ENCODE measurements around the gene PTH1R. TPM values are rescaled to one million over a fixed set of nuclear protein-coding genes. Genes with fewer than 3 reads are reported as not detected.

PTH1R gene
- polyA plus RNA-seq, 3 donors from 2014 or later: not detected

DNA sequence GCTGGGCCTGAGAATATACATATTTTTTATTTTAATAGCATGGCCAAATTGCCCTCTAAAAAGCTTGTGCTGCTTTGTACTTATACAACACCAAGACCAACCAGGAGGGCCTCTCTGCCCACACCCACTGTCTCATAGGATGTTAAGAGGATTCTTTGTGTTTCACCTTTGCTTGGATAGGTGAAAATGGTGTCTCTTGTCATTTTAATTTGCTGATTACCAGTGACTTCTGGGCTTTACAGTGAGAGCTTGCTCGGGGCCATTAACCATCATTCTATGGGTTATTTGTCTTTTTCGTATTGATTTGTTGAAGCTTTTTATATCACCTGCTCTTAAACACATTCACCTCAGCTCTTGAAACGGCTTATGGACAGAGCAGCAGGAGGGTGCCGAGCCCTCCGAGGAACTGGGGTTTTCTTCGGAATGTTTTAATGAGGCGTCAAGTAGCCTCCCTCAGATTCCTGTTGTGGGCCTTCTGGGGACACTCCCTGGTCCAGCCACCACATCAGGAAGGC lies 10.5 kb downstream of the PTH1R start:
- H3K9me3 Mint-ChIP-seq: no peaks in the 10 kb centered on the region
- peaks cover 12% of the 10 kb centered on the region in 2 donors for H3K4me1 Mint-ChIP-seq
- no peak overlapping the region for H3K27ac Mint-ChIP-seq
- H3K36me3 Mint-ChIP-seq: no peaks in the 10 kb centered on the region
- DNase-seq: no peak
- peaks cover 10 to 13% (median 13%) of the 10 kb centered on the region in 3 donors for H3K27me3 Mint-ChIP-seq (ENCODE audit: low read depth in 3 of 3)
- H3K4me3 Mint-ChIP-seq: no peak overlapping the region

DNA sequence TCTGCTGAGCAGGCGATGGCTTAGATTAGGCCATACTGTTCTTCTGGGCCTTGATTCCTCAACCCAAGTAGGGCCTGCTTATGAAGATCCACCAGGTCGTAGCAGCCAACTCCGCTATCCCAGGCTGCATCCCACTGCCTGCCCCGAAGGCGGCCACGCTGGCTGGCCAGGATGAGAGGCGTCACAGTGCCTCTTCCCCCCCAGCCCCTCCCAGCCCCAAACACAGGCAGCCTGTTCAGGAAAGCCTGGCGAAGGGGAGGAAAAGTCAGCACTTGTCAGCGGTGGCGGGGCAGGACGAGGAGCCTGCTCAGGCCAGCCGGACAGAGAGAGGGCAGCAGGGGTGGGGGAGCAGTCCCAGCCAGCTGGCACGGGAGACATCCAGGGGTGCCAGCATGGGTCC lies 11.2 kb downstream of the PTH1R start:
- H3K4me3 Mint-ChIP-seq: no peak overlapping the region
- H3K27ac Mint-ChIP-seq: no peak overlapping the region
- H3K36me3 Mint-ChIP-seq: no peaks in the 10 kb centered on the region
- H3K4me1 Mint-ChIP-seq: peaks cover 10 to 12% of the 10 kb centered on the region in 2 donors
- DNase-seq: no peak
- peaks cover 10 to 13% (median 13%) of the 10 kb centered on the region in 3 donors for H3K27me3 Mint-ChIP-seq (ENCODE audit: low read depth in 3 of 3)
- no peaks in the 10 kb centered on the region for H3K9me3 Mint-ChIP-seq

DNA sequence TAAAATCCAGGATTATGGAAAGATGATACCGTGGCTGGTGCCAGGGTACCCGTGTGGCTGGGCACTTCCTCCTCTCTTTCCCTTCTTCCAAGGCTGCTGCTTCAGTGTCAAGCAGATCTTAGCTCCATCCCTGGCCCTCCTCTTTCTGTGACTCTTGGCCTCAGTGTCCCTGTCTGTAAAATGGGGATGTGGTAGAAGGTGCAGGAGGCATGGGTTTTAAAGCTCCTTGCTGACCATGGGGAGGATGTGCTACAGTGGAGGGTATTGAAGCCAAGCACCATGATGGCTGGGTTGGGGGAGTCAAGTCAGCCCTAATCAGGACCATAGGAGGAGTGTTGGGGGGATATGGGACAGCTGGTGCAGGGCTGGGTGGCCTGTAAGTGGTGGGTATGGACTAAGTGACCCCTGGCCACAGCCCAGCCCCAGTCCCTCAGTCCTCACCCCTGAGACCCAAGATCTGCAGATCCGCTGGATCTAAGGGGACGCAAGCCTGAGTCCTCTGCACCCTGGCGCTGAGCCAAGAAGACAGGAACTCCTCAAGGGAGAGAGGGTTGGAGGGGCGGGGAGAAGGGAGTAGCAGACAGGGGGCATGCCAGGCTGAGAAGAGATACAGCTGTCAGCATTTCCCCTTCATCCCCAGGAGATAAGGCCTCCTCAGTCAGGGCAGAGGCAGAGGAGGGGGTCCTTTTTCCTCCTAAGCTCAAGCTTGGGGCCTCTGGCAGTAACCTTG lies 12.0 kb downstream of the PTH1R start:
- H3K27me3 Mint-ChIP-seq (ENCODE audit: low read depth in 3 of 3): peaks cover 7 to 16% (median 13%) of the 10 kb centered on the region in 3 donors
- no peak for DNase-seq
- no peaks in the 10 kb centered on the region for H3K9me3 Mint-ChIP-seq
- no peak overlapping the region for H3K4me3 Mint-ChIP-seq
- no peaks in the 10 kb centered on the region for H3K36me3 Mint-ChIP-seq
- H3K4me1 Mint-ChIP-seq: peaks cover 9 to 12% of the 10 kb centered on the region in 2 donors
- H3K27ac Mint-ChIP-seq: no peak overlapping the region

- DNase-seq: no peak
- H3K27ac Mint-ChIP-seq: no peak overlapping the region
- H3K36me3 Mint-ChIP-seq: no peaks in the 10 kb centered on the region
- peaks cover 9 to 12% of the 10 kb centered on the region in 2 donors for H3K4me1 Mint-ChIP-seq
- no peaks in the 10 kb centered on the region for H3K9me3 Mint-ChIP-seq
- no peak overlapping the region for H3K4me3 Mint-ChIP-seq
- H3K27me3 Mint-ChIP-seq (ENCODE audit: low read depth in 3 of 3): peaks cover 8 to 18% (median 13%) of the 10 kb centered on the region in 3 donors
Measured at GRCh38 chr3:46890132-46890531, 12.6 kb downstream of the PTH1R start.

- H3K4me1 Mint-ChIP-seq: peaks cover 11 to 12% of the 10 kb centered on the region in 2 donors
- H3K27me3 Mint-ChIP-seq (ENCODE audit: low read depth in 3 of 3): peaks cover 10 to 21% (median 11%) of the 10 kb centered on the region in 3 donors
- no peak for DNase-seq
- no peaks in the 10 kb centered on the region for H3K9me3 Mint-ChIP-seq
- no peaks in the 10 kb centered on the region for H3K36me3 Mint-ChIP-seq
- H3K27ac Mint-ChIP-seq: no peak overlapping the region
- peak overlapping the region in 2 of 5 donors; percentile 48 to 79 for H3K4me3 Mint-ChIP-seq
Measured at GRCh38 chr3:46891132-46891531, 13.6 kb downstream of the PTH1R start.

GRCh38 chr3:46892285-46893145 lies 15.0 kb downstream of the PTH1R start:
- DNase-seq: peak; percentile 19 to 29 (median 22)
- H3K4me1 Mint-ChIP-seq: peaks cover 11 to 12% of the 10 kb centered on the region in 2 donors
- peak overlapping the region; percentile 48 to 82 (median 79) for H3K4me3 Mint-ChIP-seq
- H3K36me3 Mint-ChIP-seq: no peaks in the 10 kb centered on the region
- no peaks in the 10 kb centered on the region for H3K9me3 Mint-ChIP-seq
- H3K27ac Mint-ChIP-seq: no peak overlapping the region
- peaks cover 8 to 23% (median 11%) of the 10 kb centered on the region in 3 donors for H3K27me3 Mint-ChIP-seq (ENCODE audit: low read depth in 3 of 3)

- H3K27ac Mint-ChIP-seq: no peak overlapping the region
- DNase-seq: no peak
- peaks cover 5 to 26% (median 11%) of the 10 kb centered on the region in 3 donors for H3K27me3 Mint-ChIP-seq (ENCODE audit: low read depth in 3 of 3)
- H3K9me3 Mint-ChIP-seq: no peaks in the 10 kb centered on the region
- peak overlapping the region in 1 of 5 donors; percentile 82 for H3K4me3 Mint-ChIP-seq
- no peaks in the 10 kb centered on the region for H3K36me3 Mint-ChIP-seq
- H3K4me1 Mint-ChIP-seq: peaks cover 11 to 12% of the 10 kb centered on the region in 2 donors
Measured at GRCh38 chr3:46893146-46893748, 15.7 kb downstream of the PTH1R start.

DNA sequence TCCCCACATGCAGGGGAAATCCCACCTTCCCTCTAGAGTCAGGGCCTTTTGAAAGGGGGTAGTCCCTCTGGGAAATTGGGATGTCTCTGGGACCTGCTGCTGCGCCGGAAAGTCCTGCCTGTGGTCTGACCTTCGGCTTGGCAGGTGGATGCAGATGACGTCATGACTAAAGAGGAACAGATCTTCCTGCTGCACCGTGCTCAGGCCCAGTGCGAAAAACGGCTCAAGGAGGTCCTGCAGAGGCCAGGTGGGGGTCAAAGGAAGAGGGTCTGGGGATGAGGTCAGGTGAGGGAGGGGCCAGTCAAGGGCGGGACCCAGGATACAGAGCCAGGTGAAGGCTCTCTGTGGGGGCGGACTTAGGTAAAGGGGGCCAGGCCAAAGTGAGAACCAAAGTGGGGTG lies 16.2 kb downstream of the PTH1R start:
- Mint-ChIP-seq H3K27me3 (ENCODE audit: low read depth in 3 of 3) (peaks cover 3 to 26% (median 11%) of the 10 kb centered on the region in 3 donors), H3K27ac (no peak overlapping the region), H3K36me3 (no peaks in the 10 kb centered on the region), H3K9me3 (no peaks in the 10 kb centered on the region), H3K4me1 (peaks cover 11 to 12% of the 10 kb centered on the region in 2 donors), H3K4me3 (no peak overlapping the region)
- no peak for DNase-seq

DNA sequence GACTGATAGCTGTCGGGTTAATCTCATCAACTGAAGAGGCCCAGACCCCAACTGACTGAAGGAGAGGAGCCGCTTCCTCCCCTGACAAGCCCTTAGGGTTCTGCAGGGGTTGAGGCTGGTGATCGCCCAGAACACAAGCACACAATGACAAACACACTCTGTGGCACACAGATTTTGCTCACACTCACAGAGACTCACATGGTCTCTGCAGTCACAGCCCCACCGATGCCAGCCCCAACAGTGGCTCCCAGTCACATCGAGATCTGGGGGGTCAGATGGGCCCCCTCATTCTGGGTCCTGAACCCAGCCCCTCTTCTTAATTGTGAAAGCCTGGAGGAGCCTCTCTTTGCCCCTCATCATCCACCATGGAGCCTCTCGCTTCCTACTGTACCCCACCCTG lies 16.7 kb downstream of the PTH1R start:
- no peak for DNase-seq
- H3K9me3 Mint-ChIP-seq: no peaks in the 10 kb centered on the region
- no peak overlapping the region for H3K27ac Mint-ChIP-seq
- peaks cover 5 to 26% (median 11%) of the 10 kb centered on the region in 3 donors for H3K27me3 Mint-ChIP-seq (ENCODE audit: low read depth in 3 of 3)
- no peak overlapping the region for H3K4me3 Mint-ChIP-seq
- H3K36me3 Mint-ChIP-seq: no peaks in the 10 kb centered on the region
- peaks cover 11 to 12% of the 10 kb centered on the region in 2 donors for H3K4me1 Mint-ChIP-seq

DNA sequence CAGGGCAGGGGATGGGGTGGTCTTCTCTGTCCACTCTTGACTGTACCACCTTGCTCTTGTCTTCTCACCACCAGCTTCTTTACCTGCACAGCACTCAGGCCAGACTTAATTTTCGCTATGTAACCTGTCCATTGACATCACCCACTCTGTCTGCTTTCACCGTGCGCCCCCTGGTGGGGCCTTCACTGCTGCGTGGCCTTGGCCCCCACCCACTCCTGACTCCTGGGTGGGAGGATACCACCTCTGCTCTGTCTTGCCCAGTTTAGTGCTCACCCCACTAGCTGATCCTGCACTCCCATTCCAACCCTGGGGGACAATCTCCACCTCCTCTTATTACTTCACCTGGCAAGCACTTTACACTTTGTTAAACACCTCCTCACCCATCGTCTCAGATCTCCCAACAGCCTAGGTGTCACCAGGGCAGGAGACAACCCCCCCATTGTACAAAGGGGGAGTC lies 17.7 kb downstream of the PTH1R start:
- no peaks in the 10 kb centered on the region for H3K36me3 Mint-ChIP-seq
- H3K4me3 Mint-ChIP-seq: peak overlapping the region in 1 of 5 donors; percentile 41
- H3K27me3 Mint-ChIP-seq (ENCODE audit: low read depth in 3 of 3): peaks cover 5 to 26% (median 11%) of the 10 kb centered on the region in 3 donors
- H3K9me3 Mint-ChIP-seq: no peaks in the 10 kb centered on the region
- peaks cover 11 to 12% of the 10 kb centered on the region in 2 donors for H3K4me1 Mint-ChIP-seq
- peak; percentile 68 to 74 (median 69) for DNase-seq
- H3K27ac Mint-ChIP-seq: peak overlapping the region in 1 of 6 donors; percentile 4

- Mint-ChIP-seq H3K9me3 (no peaks in the 10 kb centered on the region), H3K27ac (no peak overlapping the region), H3K4me1 (peaks cover 11 to 12% of the 10 kb centered on the region in 2 donors), H3K27me3 (ENCODE audit: low read depth in 3 of 3) (peaks cover 5 to 23% (median 15%) of the 10 kb centered on the region in 3 donors), H3K36me3 (no peaks in the 10 kb centered on the region), H3K4me3 (no peak overlapping the region)
- DNase-seq: no peak
Measured at GRCh38 chr3:46895761-46896160, 18.2 kb downstream of the PTH1R start.

GRCh38 chr3:46896386-46896785 lies 18.9 kb downstream of the PTH1R start:
- H3K36me3 Mint-ChIP-seq: no peaks in the 10 kb centered on the region
- peaks cover 11% of the 10 kb centered on the region in 2 donors for H3K4me1 Mint-ChIP-seq
- H3K9me3 Mint-ChIP-seq: no peaks in the 10 kb centered on the region
- H3K27ac Mint-ChIP-seq: no peak overlapping the region
- peaks cover 5 to 21% (median 12%) of the 10 kb centered on the region in 3 donors for H3K27me3 Mint-ChIP-seq (ENCODE audit: low read depth in 3 of 3)
- DNase-seq: no peak
- no peak overlapping the region for H3K4me3 Mint-ChIP-seq

DNA sequence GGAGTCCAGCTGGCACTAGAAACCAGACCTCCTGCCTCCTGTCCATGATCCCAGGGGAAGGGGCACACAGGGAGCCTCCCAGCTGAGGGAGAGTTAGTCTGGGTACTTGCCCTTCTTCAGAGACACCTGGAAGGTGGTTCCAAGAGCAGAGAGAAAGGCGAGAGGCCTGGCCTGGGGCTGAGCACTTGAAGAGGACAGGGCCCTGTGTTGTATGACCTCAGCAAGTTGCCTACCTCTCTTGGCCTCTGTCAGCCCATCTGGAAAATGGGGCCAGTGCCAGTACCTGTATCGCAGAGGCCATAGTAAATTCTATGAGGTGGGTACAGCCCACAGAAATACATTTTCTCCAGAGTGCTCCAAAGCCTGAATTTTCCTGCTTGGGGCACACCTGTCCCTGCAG lies 19.5 kb downstream of the PTH1R start:
- Mint-ChIP-seq H3K4me1 (peaks cover 4 to 6% of the 10 kb centered on the region in 2 donors), H3K27me3 (ENCODE audit: low read depth in 3 of 3) (peaks cover 5 to 16% (median 12%) of the 10 kb centered on the region in 3 donors), H3K36me3 (no peaks in the 10 kb centered on the region), H3K9me3 (no peaks in the 10 kb centered on the region), H3K27ac (no peak overlapping the region), H3K4me3 (no peak overlapping the region)
- DNase-seq: no peak
